ENCODE measurements around the gene SPSB4. TPM values are rescaled to one million over a fixed set of nuclear protein-coding genes. Genes with fewer than 3 reads are reported as not detected.

SPSB4 gene
- total and polyA plus RNA-seq, 2 of the 13 experiments (the other 11 are each of a cell fraction or from before 2014, with no cell fraction given), result not detected

- no peak for TF ChIP-seq ZXDC (CRISPR knock-in tag; IDR thresholded peaks at IDR 0.05)
- no peak for TF ChIP-seq ZKSCAN1 (IDR thresholded peaks at IDR 0.05; ENCODE audit: low read length)
- no peak for TF ChIP-seq NPAS2 (CRISPR knock-in tag; IDR thresholded peaks at IDR 0.05; ENCODE audit: borderline replicate concordance)
- TF ChIP-seq ZNF3 (CRISPR knock-in tag; IDR thresholded peaks at IDR 0.05), result no peak
- TF ChIP-seq FIP1L1 (IDR thresholded peaks at IDR 0.05; ENCODE audit: borderline replicate concordance, insufficient read depth, low read depth, low read length), result no peak
- TF ChIP-seq ZBTB21 (CRISPR knock-in tag; IDR thresholded peaks at IDR 0.05), result no peak
- no peak for TF ChIP-seq CBX5 (CRISPR knock-in tag; IDR thresholded peaks at IDR 0.05; ENCODE audit: borderline replicate concordance)
Observed at GRCh38 chr3:141151439-141151838, 100.3 kb downstream of the SPSB4 start (continued).

- Histone ChIP-seq H2AFZ (ENCODE audit: low read length) (no peak overlapping the region), H3K36me3 (replicated peaks in 1 of 2; ENCODE audit: control insufficient read depth in 1 of 2, insufficient read depth in 2 of 2, low read length in 2 of 2) (no peaks in the 10 kb centered on the region), H3K27ac (ENCODE audit: extremely low read length, insufficient read depth, low read length) (no peak overlapping the region), H3K4me3 (replicated peaks in 1 of 3; ENCODE audit: insufficient read depth in 1 of 3, low read depth in 2 of 3, low read length in 3 of 3) (no peak overlapping the region), H3K79me2 (ENCODE audit: insufficient read depth, low read length) (no peaks in the 10 kb centered on the region), H3K27me3 (ENCODE audit: control insufficient read depth in 1 of 2, insufficient read depth in 2 of 2, low read length in 2 of 2) (no peaks in the 10 kb centered on the region), H3K9me3 (ENCODE audit: low read length) (no peaks in the 10 kb centered on the region), H3K4me1 (ENCODE audit: insufficient read depth, low read length) (peaks cover 24% of the 10 kb centered on the region), H3K4me2 (ENCODE audit: low read depth, low read length) (no peak overlapping the region), H3K9ac (ENCODE audit: insufficient read depth, low read depth, low read length) (no peak overlapping the region), H4K20me1 (ENCODE audit: insufficient read depth, low read length) (no peaks in the 10 kb centered on the region)
- WGBS (ENCODE audit: low lambda C conversion rate), result 20% methylated on average over 7 of the region's 9 CpGs
- no TSS peak for BruUV-seq (replicated peaks)
- FAIRE-seq, result no peak
- CTCF ChIA-PET (ENCODE audit: low intra/inter-chr PET ratio, low total read pairs), result no interaction called here
- TF ChIP-seq BCL6 (CRISPR knock-in tag; IDR thresholded peaks at IDR 0.05), result no peak
- no peak for TF ChIP-seq ETV5 (CRISPR knock-in tag; IDR thresholded peaks at IDR 0.05; ENCODE audit: borderline replicate concordance)
- TF ChIP-seq WIZ (CRISPR knock-in tag; IDR thresholded peaks at IDR 0.05), result no peak
- no peak for TF ChIP-seq NFIC (IDR thresholded peaks at IDR 0.05; ENCODE audit: low read length)
- in situ Hi-C loops (cut with HindIII; ENCODE audit: extremely low pct_ligation_motif_present, low pct_unique_long_range_greater_than_20kb), result no loop called here
- intact Hi-C loops (cut with micrococcal nuclease; ENCODE audit: unreplicated experiment), result no loop called here
- no peak for ATAC-seq
- no peak for DNase-seq (ENCODE audit: low spot score)
- POLR2A ChIA-PET, result no interaction called here
Observed at GRCh38 chr3:141152130-141152529, 101.0 kb downstream of the SPSB4 start.
